C4-2B (cell line): ENCODE measurements around the gene BCORL1.

ENCODE experiments used
- ZFX ChIP-seq: fragments of 450-650 bp; IDR thresholded peaks from 2 replicates; pipeline ENCODE4 v1.6.1; 2017
- TF ChIP-seq, protein P1 (sequence below): fragments of 450-650 bp; conservative IDR thresholded peaks from 2 replicates; pipeline ENCODE4 v1.5.1; 2017; ENCODE audit warnings: mild to moderate bottlenecking

DNA sequence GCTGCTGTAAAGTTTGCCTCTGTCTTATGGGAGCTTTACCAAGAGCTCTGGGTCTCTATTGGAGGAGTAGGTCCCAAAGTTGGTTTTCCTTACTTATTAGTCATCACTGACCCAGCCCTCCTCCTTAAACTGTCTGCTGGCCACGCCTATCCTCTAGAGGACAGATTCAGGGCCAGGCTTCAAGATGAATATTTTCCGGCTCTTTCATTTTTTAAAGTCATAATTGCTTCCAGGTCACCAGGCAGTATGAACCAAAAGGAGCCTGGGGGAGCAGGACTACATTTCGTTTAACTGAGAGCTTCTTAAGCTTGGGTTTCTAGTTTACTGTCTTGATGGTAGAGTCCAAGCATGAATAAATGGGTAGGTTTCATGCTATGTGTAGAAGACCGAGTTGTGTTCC lies 13.7 kb downstream of the BCORL1 start:
- TF ChIP-seq, protein P1, sequence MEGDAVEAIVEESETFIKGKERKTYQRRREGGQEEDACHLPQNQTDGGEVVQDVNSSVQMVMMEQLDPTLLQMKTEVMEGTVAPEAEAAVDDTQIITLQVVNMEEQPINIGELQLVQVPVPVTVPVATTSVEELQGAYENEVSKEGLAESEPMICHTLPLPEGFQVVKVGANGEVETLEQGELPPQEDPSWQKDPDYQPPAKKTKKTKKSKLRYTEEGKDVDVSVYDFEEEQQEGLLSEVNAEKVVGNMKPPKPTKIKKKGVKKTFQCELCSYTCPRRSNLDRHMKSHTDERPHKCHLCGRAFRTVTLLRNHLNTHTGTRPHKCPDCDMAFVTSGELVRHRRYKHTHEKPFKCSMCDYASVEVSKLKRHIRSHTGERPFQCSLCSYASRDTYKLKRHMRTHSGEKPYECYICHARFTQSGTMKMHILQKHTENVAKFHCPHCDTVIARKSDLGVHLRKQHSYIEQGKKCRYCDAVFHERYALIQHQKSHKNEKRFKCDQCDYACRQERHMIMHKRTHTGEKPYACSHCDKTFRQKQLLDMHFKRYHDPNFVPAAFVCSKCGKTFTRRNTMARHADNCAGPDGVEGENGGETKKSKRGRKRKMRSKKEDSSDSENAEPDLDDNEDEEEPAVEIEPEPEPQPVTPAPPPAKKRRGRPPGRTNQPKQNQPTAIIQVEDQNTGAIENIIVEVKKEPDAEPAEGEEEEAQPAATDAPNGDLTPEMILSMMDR, result no peak
- TF ChIP-seq ZFX, result no peak
